DOHH2 (cell line): ENCODE results near the gene SMARCC2.

ENCODE experiments used
- H3F3A ChIP-seq: fragments of 200-600 bp; sonication (generic), shearing (Covaris generic); 2 replicates; pipeline ENCODE4 v1.6.0; 2016; ENCODE audit warnings: antibody characterized with exemption, mild to moderate bottlenecking; ENCODE audit not compliant: control insufficient read depth, insufficient read depth
- H3K27ac ChIP-seq: fragments of 200-600 bp; sonication (generic); 2 replicates; pipeline ENCODE4 v1.5.1; 2014; ENCODE audit warnings: low read depth, mild to moderate bottlenecking, low read length, moderate library complexity
- H3K27me3 ChIP-seq: fragments of 200-600 bp; sonication (generic); 2 replicates; pipeline ENCODE4 v1.6.1; 2014; ENCODE audit warnings: mild to moderate bottlenecking, low read length, mixed read lengths; ENCODE audit not compliant: control insufficient read depth
- H3K36me3 ChIP-seq: fragments of 200-600 bp; sonication (generic); 2 replicates; pipeline ENCODE4 v1.6.1; 2014; ENCODE audit warnings: mild to moderate bottlenecking, low read length, moderate library complexity, mixed read lengths; ENCODE audit not compliant: control insufficient read depth
- H3K4me1 ChIP-seq: fragments of 200-600 bp; sonication (generic); 2 replicates; pipeline ENCODE4 v1.6.1; 2014; ENCODE audit warnings: mild to moderate bottlenecking, low read length, mixed read lengths; ENCODE audit not compliant: control insufficient read depth
- H3K4me2 ChIP-seq: fragments of 200-600 bp; sonication (generic); 2 replicates; pipeline ENCODE4 v1.6.0; 2014; ENCODE audit warnings: mild to moderate bottlenecking, low read length, moderate library complexity
- H3K4me3 ChIP-seq: fragments of 200-600 bp; sonication (generic); 2 replicates; pipeline ENCODE4 v1.5.1; 2014; ENCODE audit warnings: mild to moderate bottlenecking, low read length, mixed read lengths
- H3K79me2 ChIP-seq: fragments of 200-600 bp; sonication (generic); 2 replicates; pipeline ENCODE4 v1.6.1; 2014; ENCODE audit warnings: mild to moderate bottlenecking, low read length, mixed read lengths; ENCODE audit not compliant: control insufficient read depth
- H3K9me2 ChIP-seq: fragments of 200-600 bp; sonication (generic); replicated peaks from 2 replicates; pipeline ENCODE4 v1.6.1; 2014; ENCODE audit warnings: mild to moderate bottlenecking, low read length, mixed read lengths; ENCODE audit not compliant: control insufficient read depth
- H3K9me3 ChIP-seq: fragments of 200-600 bp; sonication (generic); 2 replicates; pipeline ENCODE4 v1.6.1; 2014; ENCODE audit warnings: antibody characterized with exemption, low read length, mixed read lengths; ENCODE audit not compliant: control insufficient read depth, insufficient read depth
- H4K20me1 ChIP-seq: fragments of 200-600 bp; sonication (generic); 2 replicates; pipeline ENCODE4 v1.6.0; 2014; ENCODE audit warnings: low read depth, mild to moderate bottlenecking, antibody characterized with exemption, low read length, moderate library complexity; ENCODE audit not compliant: control insufficient read depth, insufficient read depth
- CTCF ChIP-seq: fragments of 200-600 bp; sonication (generic); IDR thresholded peaks from one replicate; pipeline ENCODE4 v1.5.1; 2014; ENCODE audit warnings: antibody characterized with exemption, mild to moderate bottlenecking, low read depth, low read length; ENCODE audit not compliant: poor library complexity, severe bottlenecking
- EZH2phosphoT487 ChIP-seq: fragments of 200-600 bp; sonication (generic); IDR thresholded peaks from 2 replicates; pipeline ENCODE4 v1.6.1; 2017; ENCODE audit warnings: borderline replicate concordance, mild to moderate bottlenecking, antibody characterized with exemption, low read length, moderate library complexity, mixed read lengths

The SMARCC2 gene

DNA sequence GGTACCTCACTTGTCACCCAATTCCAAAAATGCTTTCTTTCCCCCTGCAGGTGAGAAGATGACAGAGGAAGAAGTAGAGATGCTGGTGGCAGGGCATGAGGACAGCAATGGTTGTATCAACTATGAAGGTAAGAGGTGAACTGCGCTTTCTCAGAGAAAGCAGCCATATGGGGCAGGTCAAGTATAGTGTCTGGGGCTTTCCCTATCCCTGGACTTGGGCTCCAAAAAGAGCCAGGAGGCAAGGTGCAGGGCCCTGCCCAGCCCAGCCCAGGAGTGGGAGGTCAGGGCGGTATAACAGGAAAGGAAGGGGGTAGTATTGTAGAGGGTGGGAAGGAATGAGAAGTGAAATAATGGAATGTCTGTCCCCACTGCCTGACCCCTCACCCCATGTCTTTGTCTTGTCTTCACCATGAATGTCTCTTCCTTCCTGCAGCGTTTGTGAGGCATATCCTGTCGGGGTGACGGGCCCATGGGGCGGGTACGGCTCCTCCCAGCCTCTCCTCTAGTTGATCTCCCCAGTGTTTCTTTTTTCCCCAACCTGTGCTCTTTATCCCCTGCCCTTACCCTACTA lies 29.0 kb downstream of the SMARCC2 start:
- H3K27ac ChIP-seq: peak overlapping the region; percentile 72; the same call in 1 of the 2 replicates
- TF ChIP-seq CTCF (no peak), EZH2phosphoT487 (no peak)
- H3K9me2 ChIP-seq: no peaks in the 10 kb centered on the region
- no peaks in the 10 kb centered on the region for H3K9me3 ChIP-seq
- H3K4me1 ChIP-seq: peaks cover 35% of the 10 kb centered on the region
- peaks cover 28% of the 10 kb centered on the region for H3F3A ChIP-seq
- peaks cover 48% of the 10 kb centered on the region for H3K79me2 ChIP-seq
- peaks cover 15% of the 10 kb centered on the region for H4K20me1 ChIP-seq
- H3K4me3 ChIP-seq: peak overlapping the region; percentile 91
- peak overlapping the region; percentile 94 for H3K4me2 ChIP-seq
- no peaks in the 10 kb centered on the region for H3K27me3 ChIP-seq
- H3K36me3 ChIP-seq: peaks cover 77% of the 10 kb centered on the region

GRCh38 chr12:56159482-56160192 lies 29.6 kb downstream of the SMARCC2 start:
- peak overlapping the region; percentile 91 for H3K4me3 ChIP-seq
- peak overlapping the region; percentile 94 for H3K4me2 ChIP-seq
- TF ChIP-seq EZH2phosphoT487: no peak
- no peak for TF ChIP-seq CTCF
- H3K4me1 ChIP-seq: peaks cover 35% of the 10 kb centered on the region
- H4K20me1 ChIP-seq: peaks cover 15% of the 10 kb centered on the region
- H3K27me3 ChIP-seq: no peaks in the 10 kb centered on the region
- H3F3A ChIP-seq: peaks cover 25% of the 10 kb centered on the region
- H3K36me3 ChIP-seq: peaks cover 77% of the 10 kb centered on the region
- no peaks in the 10 kb centered on the region for H3K9me3 ChIP-seq
- H3K9me2 ChIP-seq: no peaks in the 10 kb centered on the region
- peak overlapping the region; percentile 72 for H3K27ac ChIP-seq
- peaks cover 48% of the 10 kb centered on the region for H3K79me2 ChIP-seq

DNA sequence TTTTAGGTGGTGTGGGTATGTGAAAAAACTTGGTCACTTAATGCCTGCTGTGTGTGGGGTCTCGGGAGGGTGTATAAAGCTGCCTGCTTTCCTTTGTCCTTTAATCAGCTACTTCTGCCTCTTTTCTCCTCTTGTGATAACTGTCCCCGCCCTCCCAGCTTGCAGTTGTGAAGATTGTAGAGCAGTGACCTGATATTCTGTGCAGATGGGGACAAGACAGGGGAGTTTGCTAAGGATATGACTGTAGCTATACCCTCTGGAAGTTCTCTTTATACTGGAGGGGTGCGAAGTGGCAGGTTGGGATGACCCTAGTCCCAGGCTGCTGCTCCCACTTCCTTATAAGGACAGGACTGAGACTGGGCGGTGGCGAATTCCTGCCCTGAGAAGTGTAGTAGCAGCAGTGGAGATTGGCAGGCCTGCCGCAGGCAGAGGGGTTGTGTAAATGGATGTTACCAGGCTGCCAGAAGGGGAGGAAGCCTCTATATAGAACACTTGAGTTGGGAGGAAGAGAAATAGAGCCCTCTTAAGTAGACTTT lies 30.3 kb downstream of the SMARCC2 start:
- peak overlapping the region; percentile 94 for H3K4me2 ChIP-seq
- peaks cover 72% of the 10 kb centered on the region for H3K36me3 ChIP-seq
- peak overlapping the region; percentile 91 for H3K4me3 ChIP-seq
- no peaks in the 10 kb centered on the region for H3K9me2 ChIP-seq
- H3K9me3 ChIP-seq: no peaks in the 10 kb centered on the region
- peaks cover 48% of the 10 kb centered on the region for H3K79me2 ChIP-seq
- peak overlapping the region; percentile 72 for H3K27ac ChIP-seq
- peaks cover 35% of the 10 kb centered on the region for H3K4me1 ChIP-seq
- no peak for TF ChIP-seq CTCF
- TF ChIP-seq EZH2phosphoT487: no peak
- peaks cover 25% of the 10 kb centered on the region for H3F3A ChIP-seq
- H4K20me1 ChIP-seq: peaks cover 15% of the 10 kb centered on the region
- H3K27me3 ChIP-seq: no peaks in the 10 kb centered on the region
